GM12878 (cell line): ENCODE measurements around the gene MYOC. TPM values are rescaled to one million over a fixed set of nuclear protein-coding genes. Genes with fewer than 3 reads are reported as not detected.

Source experiments
- ATAC-seq: fragments of 200-7000 bp; cut with Tn5 transposase; 3 replicates; pipeline ENCODE4 v1.9.1; 2020; ENCODE audit warnings: mild to moderate bottlenecking, moderate library complexity
- BruUV-seq: library from RNA; stranded (reverse); fragments of 400-500 nt; replicated peaks from 2 replicates; lab custom pipeline; 2021; lab: Mats Ljungman, UMichigan
- CTCF ChIA-PET: fragments of 300-600 bp; sonication (Branson Sonifier 250); formaldehyde crosslinking; extraction: SDS; loops from one replicate; lab custom pipeline; 2021; ENCODE audit warnings: inconsistent platforms; lab: Yijun Ruan, JAX
- POLR2A ChIA-PET: fragments of 350-600 bp; formaldehyde crosslinking; extraction: SDS; loops from one replicate; lab custom pipeline; 2021; ENCODE audit warnings: inconsistent platforms; lab: Charles Lee
- RAD21 ChIA-PET: fragments of 300-600 bp; sonication (Branson Sonifier 250); formaldehyde crosslinking; loops from one replicate; lab custom pipeline; 2023; ENCODE audit warnings: antibody characterized with exemption; ENCODE audit not compliant: unreplicated experiment; lab: Charles Lee
- SMC1A ChIA-PET: fragments of 300-600 bp; sonication (Branson Sonifier 250); formaldehyde crosslinking; loops from one replicate; lab custom pipeline; 2023; ENCODE audit not compliant: unreplicated experiment, uncharacterized antibody; lab: Charles Lee
- DNase-seq: peaks from one replicate; pipeline ENCODE4 v3.0.0-alpha.2; 2011; ENCODE audit warnings: low read depth, low spot score
- FAIRE-seq: peaks from 3 replicates; lab custom pipeline; 2011; peaks lifted over from hg19 to GRCh38; lab: Jason Lieb, UNC
- H2AFZ ChIP-seq: 2 replicates; pipeline ENCODE4 v1.6.0; 2011; ENCODE audit warnings: low read depth, low read length, control low read depth; ENCODE audit not compliant: control insufficient read depth
- H3K27ac ChIP-seq: 2 replicates; pipeline ENCODE4 v1.5.1; 2011; ENCODE audit warnings: control low read depth; ENCODE audit not compliant: control insufficient read depth, insufficient read depth
- H3K27me3 ChIP-seq, 2 experiments: replicated peaks in 1 of 2; 2 replicates each; pipeline versions ENCODE4 v1.6.0 to v1.6.1; 2011; ENCODE audit warnings: low read length in 1 of 2; ENCODE audit not compliant: control insufficient read depth in 2 of 2, insufficient read depth in 2 of 2
- H3K36me3 ChIP-seq, 2 experiments: 2 replicates each; pipeline ENCODE4 v1.5.1; 2011; ENCODE audit warnings: low read length in 1 of 2; ENCODE audit not compliant: control insufficient read depth in 2 of 2, insufficient read depth in 2 of 2
- H3K4me1 ChIP-seq: 2 replicates; pipeline ENCODE4 v1.6.1; 2011; ENCODE audit warnings: mild to moderate bottlenecking, low read length, moderate library complexity, mixed read lengths; ENCODE audit not compliant: control insufficient read depth, insufficient read depth
- H3K4me2 ChIP-seq: 2 replicates; pipeline ENCODE4 v1.6.0; 2011; ENCODE audit warnings: control low read depth; ENCODE audit not compliant: control insufficient read depth, insufficient read depth
- H3K4me3 ChIP-seq: fragments of 200-600 bp; sonication (generic); 2 replicates; pipeline ENCODE4 v1.5.1; 2016
- H3K79me2 ChIP-seq: 2 replicates; pipeline ENCODE4 v1.6.0; 2011; ENCODE audit warnings: low read length; ENCODE audit not compliant: control insufficient read depth, insufficient read depth
- H3K9ac ChIP-seq: 2 replicates; pipeline ENCODE4 v1.8.0; 2011; ENCODE audit warnings: low read length, control low read depth, mixed read lengths; ENCODE audit not compliant: control insufficient read depth, insufficient read depth
- H3K9me3 ChIP-seq: replicated peaks from 3 replicates; pipeline ENCODE4 v1.5.1; 2011; ENCODE audit warnings: mild to moderate bottlenecking, low read length; ENCODE audit not compliant: control insufficient read depth, insufficient read depth
- H4K20me1 ChIP-seq: 2 replicates; pipeline ENCODE4 v1.6.0; 2011; ENCODE audit not compliant: control insufficient read depth, insufficient read depth
- BHLHE40 ChIP-seq, 2 experiments: fragments of 450-650 bp in 1 of 2; IDR thresholded peaks; 2 replicates each; pipeline ENCODE4 v1.6.1; 2011 to 2017; ENCODE audit warnings: low read depth in 2 of 2, borderline replicate concordance in 1 of 2, improper control_type of control experiment in 1 of 2, low read length in 1 of 2, mild to moderate bottlenecking in 1 of 2
- CBX3 ChIP-seq: fragments of 200-600 bp; sonication (generic); IDR thresholded peaks from 2 replicates; pipeline ENCODE4 v1.6.1; 2016; ENCODE audit warnings: low read depth, borderline replicate concordance
- EED ChIP-seq: sonication (generic); IDR thresholded peaks from 2 replicates; pipeline ENCODE4 v1.6.1; 2016; ENCODE audit warnings: antibody characterized with exemption, low read depth
- FOXM1 ChIP-seq: IDR thresholded peaks from 2 replicates; pipeline ENCODE4 v1.6.1; 2012; ENCODE audit warnings: low read depth, mild to moderate bottlenecking, inconsistent platforms, low read length, moderate library complexity
- HDGF ChIP-seq: fragments of 450-650 bp; IDR thresholded peaks from 2 replicates; pipeline ENCODE4 v1.6.1; 2016; ENCODE audit warnings: antibody characterized with exemption
- IKZF1 ChIP-seq: fragments of 450-650 bp; conservative IDR thresholded peaks from 2 replicates; pipeline ENCODE4 v1.6.1; 2017; ENCODE audit warnings: antibody characterized with exemption, mild to moderate bottlenecking
- MYC ChIP-seq: IDR thresholded peaks from 2 replicates; pipeline ENCODE4 v1.6.1; 2011; ENCODE audit warnings: mild to moderate bottlenecking, low read length, moderate library complexity, inconsistent platforms; ENCODE audit not compliant: insufficient read depth, insufficient replicate concordance, insufficient read length, severe bottlenecking
- NBN ChIP-seq: fragments of 450-650 bp; IDR thresholded peaks from 2 replicates; pipeline ENCODE4 v1.6.1; 2016
- POLR2AphosphoS5 ChIP-seq: IDR thresholded peaks from 2 replicates; pipeline ENCODE4 v1.6.1; 2011; ENCODE audit warnings: mild to moderate bottlenecking, low read length, inconsistent platforms
- PRDM15 ChIP-seq: fragments of 450-650 bp; formaldehyde crosslinking; IDR thresholded peaks from 2 replicates; pipeline ENCODE4 v1.4.0; 2020; ENCODE audit warnings: mild to moderate bottlenecking, moderate library complexity
- SRF ChIP-seq, 2 experiments: IDR thresholded peaks; 2 replicates each; pipeline ENCODE4 v1.6.1; 2011; ENCODE audit warnings: low read depth in 2 of 2, low read length in 2 of 2, mild to moderate bottlenecking in 1 of 2, moderate library complexity in 1 of 2
- ZBTB11 ChIP-seq: fragments of 450-650 bp; formaldehyde crosslinking; IDR thresholded peaks from 2 replicates; pipeline ENCODE4 v1.5.0; 2022; ENCODE audit warnings: mild to moderate bottlenecking, missing genetic modification characterization
- WGBS: methylation state at CpG from one replicate; pipeline ENCODE4 v1.1.6; 2016; ENCODE audit warnings: low lambda C conversion rate; ENCODE audit not compliant: insufficient replicate concordance, insufficient coverage; ENCODE audit errors: missing lambda C conversion rate; 5-methylcytosine and 5-hydroxymethylcytosine counted together
- in situ Hi-C: fragments of 300-500 bp; cut with MboI; formaldehyde crosslinking; loops from 9 replicates; pipeline ENCODE4 v1.14.3; 2018; ENCODE audit warnings: mixed read lengths
- intact Hi-C: fragments of 100-400 bp; cut with micrococcal nuclease; formaldehyde crosslinking; loops from one replicate; pipeline ENCODE4 v1.14.2; 2022; ENCODE audit not compliant: unreplicated experiment
- polyA plus RNA-seq, 11 experiments: library from polyadenylated mRNA; depleted of rRNA in 4 of 11; unstranded in 6 of 11; stranded (reverse) in 5 of 11; fragments of >200 nt; fragmentation: Nextera tagmentation in 4 of 11; fragmentation: Illumina TruSeq in 1 of 11; extraction: Ambion mirVana in 4 of 11; extraction: Trizol in 1 of 11; gene quantifications; 1 replicate in 1 of 11; 2 replicates in 10 of 11; pipeline versions ENCODE4 v1.2.1 to v1.2.3, GENCODE V29; 2011 to 2016; ENCODE audit warnings: inconsistent platforms in 2 of 11, missing spikeins in 2 of 11, low read depth in 1 of 11
- total RNA-seq, 4 experiments: library from RNA; depleted of rRNA in 3 of 4; stranded (reverse); fragments of >200 nt in 3 of 4; fragmentation: Illumina TruSeq in 1 of 4; extraction: Trizol in 1 of 4; gene quantifications; 2 replicates each; pipeline versions ENCODE4 v1.2.1 to v1.2.3, GENCODE V29; 2013 to 2021

MYOC gene
- total and polyA plus RNA-seq, 10 of the 15 experiments (the other 5 are each of a cell fraction or from before 2014, with no cell fraction given): not detected

GRCh38 chr1:171676823-171677222, 24.3 kb upstream of the MYOC start:
- H2AFZ ChIP-seq: no peak overlapping the region
- CTCF ChIA-PET: interaction anchor here (1.3 kb wide), 1 partner anchor 22 kb away, joined by 3 read pairs; no protein-coding TSS in a partner anchor
- no peak for DNase-seq
- no peak for TF ChIP-seq NBN
- no peak for TF ChIP-seq FOXM1
- TF ChIP-seq HDGF: no peak
- TF ChIP-seq IKZF1: no peak
- TF ChIP-seq PRDM15 (CRISPR knock-in tag): no peak
- TF ChIP-seq POLR2AphosphoS5: no peak
- no peak for TF ChIP-seq ZBTB11 (CRISPR knock-in tag)
- no peak for TF ChIP-seq BHLHE40 (IDR thresholded peaks at IDR 0.05; ENCODE audit: borderline replicate concordance in 1 of 2, low read depth in 2 of 2, low read length in 1 of 2)
- no peak for TF ChIP-seq CBX3
- no peak for TF ChIP-seq SRF (IDR thresholded peaks at IDR 0.05; ENCODE audit: low read depth in 2 of 2, low read length in 2 of 2)
- TF ChIP-seq MYC: no peak
- TF ChIP-seq EED: no peak
- TF ChIP-seq, all 136 proteins: peak for 0
- in situ Hi-C loops (no loop called here), intact Hi-C loops (no loop called here)
- ChIA-PET POLR2A (no interaction called here), SMC1A (interaction anchor here (0.7 kb wide), 1 partner anchor 1845 kb away, joined by 3 read pairs; no protein-coding TSS in a partner anchor), RAD21 (no interaction called here)
- no peak overlapping the region for H3K4me3 ChIP-seq
- 100% methylated on average over 2 of the region's 2 CpGs for WGBS
- H3K9me3 ChIP-seq: no peaks in the 10 kb centered on the region
- H3K4me1 ChIP-seq: no peaks in the 10 kb centered on the region
- H3K4me2 ChIP-seq: no peak overlapping the region
- H3K36me3 ChIP-seq: no peaks in the 10 kb centered on the region
- ATAC-seq: no peak
- H3K27ac ChIP-seq: no peak overlapping the region
- FAIRE-seq: no peak
- no peak overlapping the region for H3K9ac ChIP-seq
- H3K27me3 ChIP-seq: no peaks in the 10 kb centered on the region; a peak in 1 of 4 replicates
- H3K79me2 ChIP-seq: no peaks in the 10 kb centered on the region
- no TSS peak for BruUV-seq
- H4K20me1 ChIP-seq: no peaks in the 10 kb centered on the region
